ENCODE results near the gene OLA1.
"Not testable (repeated sequence)": the region's sequence is repeated elsewhere in the genome, so short reads cannot be mapped to it uniquely, and the experiment has no call there.

The OLA1 gene

DNA sequence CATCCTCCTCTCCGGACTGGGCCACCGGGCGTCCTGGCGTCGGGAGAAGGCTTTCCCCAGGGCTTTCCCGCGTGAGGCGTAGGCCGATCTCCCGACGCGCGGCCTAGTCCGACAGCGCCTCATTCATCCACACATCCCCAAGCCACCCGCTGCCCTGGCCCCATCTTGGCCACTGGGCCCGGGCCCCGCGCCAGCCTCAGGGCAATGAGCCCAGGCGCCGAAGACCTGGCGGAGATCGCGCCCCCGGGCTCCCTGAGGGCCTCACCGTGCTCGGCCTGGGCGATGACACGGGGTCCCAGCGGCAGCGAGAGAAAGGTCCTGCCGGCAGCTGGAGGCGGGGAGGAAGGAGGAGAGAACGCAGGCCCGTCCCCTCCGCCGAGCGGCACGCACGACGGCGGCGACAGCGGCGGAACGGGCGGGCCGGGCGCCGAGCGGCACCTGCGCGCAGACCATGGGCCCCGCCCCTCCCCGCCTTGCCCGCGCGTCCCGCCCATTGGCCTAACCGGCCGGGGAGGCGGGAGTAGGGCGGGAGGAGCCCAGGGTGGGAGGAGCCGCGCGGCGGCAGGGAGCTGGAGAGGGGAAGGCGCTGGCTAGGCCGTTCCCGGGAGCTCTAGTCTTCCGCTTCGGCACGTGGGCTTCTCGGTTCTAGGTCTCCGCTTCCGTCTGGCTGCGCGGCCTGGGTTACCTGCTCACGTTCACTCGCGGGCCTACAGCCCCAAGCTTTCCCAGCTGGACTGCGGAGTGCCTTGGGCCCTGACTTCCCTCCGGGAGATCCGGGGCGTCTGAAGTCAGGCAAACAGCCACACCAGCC lies at the start of gene OLA1:
Gene OLA1, minus strand, starts transcription at position 346 of the 811 bp plus-strand sequence. CDS start 1,717 bp downstream, outside the sequence.
- DNase-seq, result peak; percentile 96

DNA sequence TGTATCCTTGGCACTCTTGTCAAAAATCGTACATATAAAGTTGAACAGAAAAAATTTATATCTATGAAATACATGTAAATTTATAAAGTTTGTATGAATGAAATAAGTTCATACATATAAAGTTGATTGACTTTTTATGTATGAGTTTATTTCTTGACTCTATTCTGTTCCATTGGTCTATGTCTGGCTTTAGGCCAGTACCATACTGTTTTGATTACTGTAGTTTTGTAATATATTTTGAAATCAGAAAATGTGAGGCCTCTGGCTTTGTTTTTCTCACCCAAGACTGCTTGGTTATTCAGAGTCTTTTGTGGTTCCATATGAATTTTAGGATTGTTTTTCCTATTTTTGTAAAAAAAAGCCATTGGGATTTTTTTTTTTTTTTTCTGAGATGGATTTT lies 44.6 kb upstream of the OLA1 start:
- DNase-seq, result no peak

- no peak for DNase-seq
These were observed 37.8 kb upstream of the OLA1 start for GRCh38 chr2:174286172-174286571.

- DNase-seq, result no peak
These were observed 34.1 kb upstream of the OLA1 start for GRCh38 chr2:174282441-174282840.

DNA sequence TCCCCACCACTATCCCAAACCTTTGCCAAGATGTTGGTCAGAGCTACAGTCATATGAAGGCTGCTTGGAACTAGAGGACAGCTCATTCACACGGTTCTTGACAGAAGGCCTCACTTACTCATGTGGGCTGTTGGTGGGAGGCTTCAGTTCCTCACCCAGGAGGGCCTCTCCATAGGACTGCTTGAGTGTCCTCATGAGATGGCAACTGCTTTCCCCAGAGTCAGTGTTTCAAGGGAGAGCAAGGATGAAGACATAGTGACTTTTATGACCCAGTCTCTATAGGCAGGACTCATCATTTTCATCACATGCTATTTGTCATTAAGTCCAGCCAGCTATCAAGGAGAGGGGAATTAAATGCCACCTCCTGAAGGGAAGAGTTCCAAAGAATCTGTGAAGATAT lies 33.4 kb upstream of the OLA1 start:
- no peak for DNase-seq

DNA sequence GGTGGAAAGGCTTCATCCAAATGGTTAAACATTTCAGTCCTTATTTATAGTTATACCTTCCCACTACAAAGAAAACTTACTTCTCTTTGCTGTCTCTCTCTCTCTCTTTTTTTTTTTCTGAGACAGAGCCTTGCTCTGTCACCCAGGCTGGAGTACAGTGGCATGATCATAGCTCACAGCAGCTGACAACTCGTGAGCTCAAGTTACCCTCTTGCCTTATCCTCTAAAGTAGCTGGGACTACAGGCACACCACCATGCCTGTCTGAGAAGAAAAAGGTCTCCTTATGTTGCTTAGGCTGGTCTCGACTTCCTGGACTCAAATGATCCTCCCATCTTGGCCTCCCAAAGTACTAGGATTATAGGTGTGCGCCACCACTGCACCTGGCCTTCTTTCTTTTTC lies 32.3 kb upstream of the OLA1 start:
- no peak for DNase-seq

- not testable (repeated sequence) for DNase-seq
These were observed 21.9 kb upstream of the OLA1 start for GRCh38 chr2:174270263-174270662.

DNA sequence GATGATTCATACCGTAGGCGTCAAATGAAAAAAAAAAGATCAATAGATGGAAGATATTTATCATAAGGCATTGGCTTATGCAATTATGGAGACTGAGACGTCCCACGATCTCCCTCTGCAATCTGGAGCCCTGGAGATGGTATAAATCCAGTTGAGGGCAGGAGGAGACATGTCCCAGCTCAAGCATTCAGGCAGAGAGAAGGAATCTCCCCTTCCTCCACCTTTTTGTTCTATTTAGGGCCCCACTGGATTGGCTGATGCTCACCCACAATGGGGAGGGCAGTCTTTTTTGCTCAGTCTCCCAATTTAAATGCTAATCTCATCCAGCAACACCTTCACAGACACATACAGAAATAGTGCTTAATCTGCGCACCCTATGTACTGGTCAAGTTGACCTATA lies 18.0 kb upstream of the OLA1 start:
- no peak for DNase-seq

DNA sequence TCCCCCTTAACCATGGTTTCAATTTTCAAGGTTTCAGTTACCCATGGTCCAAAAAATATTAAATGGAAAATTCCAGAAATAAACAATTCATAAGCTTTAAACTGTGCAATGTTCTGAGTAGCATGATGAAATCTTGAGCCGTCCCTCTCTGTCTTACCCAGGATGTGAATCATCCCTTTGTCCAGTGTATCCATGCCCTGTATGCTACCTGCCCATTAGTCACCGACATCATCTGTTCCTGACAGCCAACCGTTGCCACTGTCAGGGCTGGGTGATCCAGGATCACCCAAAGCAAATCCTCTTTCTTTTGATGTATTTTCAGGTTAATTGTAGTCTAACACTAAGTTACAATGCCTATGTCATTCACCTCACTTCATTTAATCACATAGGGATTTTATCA lies 15.7 kb upstream of the OLA1 start:
- no peak for DNase-seq

GRCh38 chr2:174259981-174260380 lies 11.6 kb upstream of the OLA1 start:
- no peak for DNase-seq

- no peak for DNase-seq
These were observed 5.9 kb upstream of the OLA1 start for GRCh38 chr2:174254267-174254666.

DNA sequence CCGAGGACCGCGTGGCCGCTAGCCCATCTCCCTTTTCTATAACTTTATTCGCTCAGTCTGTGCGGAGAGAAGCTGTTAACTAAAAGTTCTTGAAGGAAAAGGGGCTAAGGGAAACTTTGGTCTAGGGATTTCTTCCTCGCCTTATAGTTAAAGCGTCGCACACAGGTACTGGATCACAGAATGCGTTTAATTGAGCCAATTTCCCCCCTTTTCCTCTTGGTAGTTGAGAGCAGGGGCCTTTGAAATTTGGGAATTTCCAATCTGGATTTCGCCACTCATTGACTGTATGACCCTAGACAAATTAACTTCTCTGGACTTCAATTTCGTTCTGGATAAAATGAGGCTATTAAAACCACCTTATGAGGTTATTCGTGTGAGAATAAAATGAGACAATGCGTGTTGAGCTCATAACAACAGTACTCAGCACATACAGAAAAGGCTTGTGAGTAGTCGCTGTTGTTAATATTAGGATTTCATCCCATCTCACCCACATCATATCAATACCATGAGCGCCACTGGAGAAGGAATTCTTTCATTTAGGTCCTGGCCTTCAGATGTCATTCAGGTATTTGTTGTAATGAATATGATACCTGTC lies 763 bp upstream of the OLA1 start:
- no peak for DNase-seq

GRCh38 chr2:174247474-174248186 lies 702 bp downstream of the OLA1 start:
- peak; percentile 29 for DNase-seq

GRCh38 chr2:174246944-174247381 lies 1.4 kb downstream of the OLA1 start:
- DNase-seq, result no peak

GRCh38 chr2:174245628-174246027 lies 2.7 kb downstream of the OLA1 start:
- not testable (repeated sequence) for DNase-seq

DNA sequence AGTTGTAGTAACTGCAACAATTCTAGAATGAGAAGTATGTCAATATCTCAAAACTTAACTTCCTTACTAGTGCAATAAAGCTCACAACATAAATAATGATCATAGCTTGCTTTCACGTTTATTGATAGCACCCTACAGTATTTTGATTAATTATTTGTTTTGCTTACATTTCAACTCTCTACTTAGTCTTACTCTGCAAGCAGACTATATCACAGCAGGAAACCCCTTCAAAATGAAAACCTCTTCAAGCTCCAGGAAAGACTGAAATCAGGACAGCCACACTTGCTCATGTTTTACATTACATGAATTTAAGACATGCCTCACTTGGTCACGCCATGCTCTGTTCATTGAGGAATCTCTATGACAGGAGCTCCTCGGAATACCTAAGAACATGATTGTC lies 3.3 kb downstream of the OLA1 start:
- no peak for DNase-seq

- no peak for DNase-seq
These were observed 4.5 kb downstream of the OLA1 start for GRCh38 chr2:174243812-174244211.

GRCh38 chr2:174240097-174240496 lies 8.2 kb downstream of the OLA1 start:
- DNase-seq, result no peak

DNA sequence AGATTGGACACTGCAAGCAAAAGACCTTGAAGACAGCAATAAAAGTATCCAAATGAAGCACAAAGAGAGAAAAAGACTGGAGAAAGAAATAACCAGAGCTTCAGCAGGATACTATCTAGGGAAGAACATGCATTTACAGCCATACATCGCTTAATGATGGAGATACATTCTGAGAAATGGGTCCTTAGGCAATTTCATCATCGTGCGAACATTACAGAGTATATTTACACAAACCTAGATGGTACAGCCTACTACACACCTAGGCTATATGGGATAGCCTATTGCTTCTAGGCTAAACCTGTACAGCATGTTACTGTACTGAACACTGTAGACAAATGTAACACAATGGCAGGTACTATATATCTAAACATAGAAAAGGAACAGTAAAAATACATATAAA lies 11.9 kb downstream of the OLA1 start:
- DNase-seq, result no peak

DNA sequence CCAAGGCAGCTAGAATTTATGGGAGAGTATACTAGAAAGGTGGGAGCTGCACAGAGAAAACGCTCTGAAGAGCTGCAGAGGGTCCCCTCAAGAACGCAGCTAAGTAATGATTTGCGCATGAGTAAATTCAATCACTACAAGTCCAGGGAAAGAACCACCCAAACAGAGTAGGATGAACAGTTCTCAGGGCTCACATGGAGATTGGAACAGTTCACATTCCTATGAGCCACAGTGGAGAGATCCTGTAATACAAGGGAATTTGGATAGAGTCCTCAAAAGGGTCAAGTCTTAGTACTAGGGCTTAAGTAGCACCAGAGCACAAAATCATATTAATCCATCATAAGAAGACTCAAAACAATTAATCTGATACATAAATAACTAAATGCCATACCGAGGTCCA lies 12.7 kb downstream of the OLA1 start:
- DNase-seq, result no peak

- no peak for DNase-seq
These were observed 14.5 kb downstream of the OLA1 start for GRCh38 chr2:174233771-174234275.

DNA sequence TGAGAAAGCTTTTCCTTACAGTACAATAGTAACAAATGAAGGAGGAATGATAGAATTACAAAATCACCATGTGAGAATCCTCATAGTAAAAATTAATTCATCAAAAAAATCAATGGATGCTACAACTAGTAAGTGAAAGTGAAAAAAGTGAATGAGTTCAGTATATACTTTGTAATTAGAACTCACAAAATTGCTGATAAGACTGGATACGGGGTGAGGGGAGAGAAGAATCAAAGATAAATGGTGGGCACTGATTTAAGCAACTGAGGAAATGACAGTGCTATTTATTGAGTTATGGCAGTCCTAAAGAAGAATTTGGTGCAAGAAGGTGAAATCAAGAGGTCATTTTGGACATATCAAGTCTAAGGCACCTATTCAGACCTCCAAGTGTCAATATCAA lies 20.6 kb downstream of the OLA1 start:
- DNase-seq, result no peak

- no peak for DNase-seq
These were observed 23.6 kb downstream of the OLA1 start for GRCh38 chr2:174224665-174225288.
